GM21529 (cell line): ENCODE data around the gene PCSK2.

Experiments
- ATAC-seq: cut with Tn5 transposase; IDR thresholded peaks from one replicate; pipeline ENCODE4 v1.9.1; 2021; ENCODE audit not compliant: unreplicated experiment

PCSK2 gene

DNA sequence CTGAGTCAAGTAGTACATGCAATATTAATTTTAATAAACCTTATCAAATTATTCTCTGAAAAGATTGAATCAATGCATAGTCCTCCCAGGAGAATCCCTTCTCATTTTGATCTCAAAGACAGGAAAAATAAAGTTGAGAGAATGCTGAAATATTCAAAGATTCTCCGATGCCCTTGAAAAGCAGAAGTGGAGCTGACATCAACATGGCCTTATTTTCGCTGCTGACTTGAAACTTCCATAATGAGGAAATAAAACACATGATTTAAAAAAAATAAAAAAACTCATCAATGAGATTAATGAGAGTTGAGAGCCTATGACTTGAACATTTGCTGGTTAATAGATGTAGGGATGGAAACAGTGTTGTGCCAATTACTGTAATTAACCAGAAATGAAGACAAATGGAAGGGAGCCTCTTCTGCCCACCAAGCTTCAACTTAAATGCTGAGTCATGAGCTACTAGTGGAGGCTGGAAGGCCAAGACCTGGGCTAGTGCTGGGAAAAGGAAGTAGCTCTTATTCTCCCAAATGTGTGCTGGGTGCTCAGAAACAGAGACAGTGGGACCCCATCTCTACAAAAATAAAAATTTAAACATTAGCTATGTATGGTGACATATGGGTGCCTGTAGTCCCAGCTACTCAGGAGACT is 164.4 kb downstream of the PCSK2 start:
- no peak for ATAC-seq

DNA sequence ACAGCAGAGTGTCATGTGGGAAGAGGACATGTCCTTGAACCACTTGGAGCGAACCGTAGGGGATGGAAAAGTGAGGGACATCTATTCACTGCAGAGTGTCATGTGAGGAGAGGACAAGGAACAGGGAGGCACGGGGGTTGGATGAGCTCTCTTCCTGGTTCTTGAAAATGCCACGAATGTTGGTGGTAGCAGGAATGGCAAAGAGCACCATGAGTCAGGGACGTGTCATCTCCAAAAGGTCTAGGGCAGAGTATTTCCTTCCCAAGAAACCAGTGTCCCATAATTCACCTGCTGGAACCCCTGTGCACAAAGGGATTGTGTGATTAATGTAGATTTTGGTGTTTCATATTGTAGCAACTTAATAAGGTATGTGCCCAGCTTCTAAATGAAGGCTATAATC is 167.6 kb downstream of the PCSK2 start:
- no peak for ATAC-seq

DNA sequence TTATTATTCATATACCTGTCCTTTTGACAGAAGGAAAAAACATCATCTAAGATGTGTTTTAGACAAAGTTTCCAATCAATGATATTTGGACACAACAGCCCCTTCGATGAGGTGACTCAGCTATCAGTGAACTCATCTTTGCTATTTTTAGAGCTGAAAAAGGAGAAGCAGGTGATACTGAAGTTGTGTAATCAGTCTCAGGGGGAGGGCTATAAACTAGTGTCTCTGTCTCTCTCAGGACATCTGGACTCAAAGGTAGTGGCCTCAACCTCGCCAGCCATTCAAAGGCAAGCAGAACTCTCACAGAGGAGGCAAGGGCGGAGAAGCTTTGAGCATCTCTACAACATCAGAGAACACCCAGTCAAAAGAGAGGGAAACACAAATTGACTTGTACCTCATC is 168.9 kb downstream of the PCSK2 start:
- no peak for ATAC-seq

DNA sequence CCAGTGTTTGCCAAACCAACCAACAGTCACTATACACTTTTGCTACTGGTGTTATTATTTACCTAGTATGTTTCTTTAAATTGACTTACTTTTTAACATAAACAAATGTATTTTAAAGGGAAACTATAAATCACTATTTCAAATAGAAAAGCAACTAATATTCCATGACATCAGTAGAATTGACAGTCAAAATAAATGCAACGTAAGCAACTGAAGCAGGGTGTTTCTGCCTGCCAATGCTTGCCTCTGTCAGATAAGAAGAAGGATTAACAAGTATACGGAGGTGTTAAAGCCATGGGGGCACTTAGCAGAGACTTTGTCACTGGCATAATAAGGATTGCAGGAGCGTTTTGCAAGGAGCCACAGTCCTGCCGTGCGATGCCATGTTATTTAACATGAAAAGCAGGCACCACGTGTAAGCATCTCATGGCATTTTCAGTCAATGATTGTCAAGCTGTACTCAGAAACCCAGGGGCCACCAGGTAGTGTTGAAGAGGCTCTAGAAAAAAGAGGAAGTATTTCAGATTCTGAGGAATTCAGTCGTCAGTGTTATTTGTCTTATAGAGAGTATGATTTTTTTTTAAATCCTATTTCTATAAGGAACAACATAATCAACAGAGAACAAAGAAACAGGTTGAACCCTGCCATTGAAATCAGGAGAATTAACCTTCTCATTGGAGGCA is 172.6 kb downstream of the PCSK2 start:
- no peak for ATAC-seq

DNA sequence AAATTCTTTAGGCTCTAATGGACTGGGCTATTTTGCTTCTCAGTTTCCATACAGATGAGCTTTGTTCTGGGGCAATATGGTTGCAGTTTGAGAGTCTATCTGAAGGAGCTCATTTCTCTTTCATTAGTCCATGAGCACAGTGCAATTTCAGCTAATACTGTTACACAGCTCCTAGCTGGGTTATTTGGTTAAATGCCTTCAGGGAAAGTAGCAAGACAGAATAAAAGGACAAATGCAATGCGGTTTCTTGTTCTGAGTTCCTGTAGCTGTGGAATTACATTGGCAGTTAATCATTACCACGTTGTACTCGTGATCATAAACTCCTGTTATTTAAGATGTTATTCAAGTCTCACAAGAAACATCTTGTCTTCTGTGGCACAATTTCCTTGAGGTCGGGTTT is 176.6 kb downstream of the PCSK2 start:
- no peak for ATAC-seq

DNA sequence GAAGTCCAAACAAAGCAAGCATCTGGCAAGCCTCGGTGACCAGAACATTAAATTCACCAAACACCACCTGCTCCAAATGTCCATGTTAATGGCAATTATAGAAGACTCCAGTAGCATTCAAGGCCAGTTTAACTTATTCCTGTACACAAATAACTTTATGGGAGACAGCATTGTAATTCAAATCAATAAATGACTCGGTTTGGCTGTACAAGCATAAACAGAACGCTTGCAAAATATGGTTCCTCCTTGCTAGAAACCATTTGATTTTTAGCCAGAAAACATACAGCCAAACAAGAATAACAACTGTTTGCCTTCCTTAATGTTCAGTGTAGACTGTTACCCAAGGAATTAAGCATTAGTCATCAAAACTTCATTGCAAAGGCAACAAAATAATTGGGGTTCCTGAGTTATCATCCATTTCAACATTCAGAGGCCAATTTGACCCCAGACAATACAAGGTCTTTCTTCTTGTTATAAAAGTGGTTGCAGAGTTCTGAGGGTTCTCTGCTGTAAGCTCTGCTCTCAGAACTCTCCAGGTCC is 179.3 kb downstream of the PCSK2 start:
- no peak for ATAC-seq

DNA sequence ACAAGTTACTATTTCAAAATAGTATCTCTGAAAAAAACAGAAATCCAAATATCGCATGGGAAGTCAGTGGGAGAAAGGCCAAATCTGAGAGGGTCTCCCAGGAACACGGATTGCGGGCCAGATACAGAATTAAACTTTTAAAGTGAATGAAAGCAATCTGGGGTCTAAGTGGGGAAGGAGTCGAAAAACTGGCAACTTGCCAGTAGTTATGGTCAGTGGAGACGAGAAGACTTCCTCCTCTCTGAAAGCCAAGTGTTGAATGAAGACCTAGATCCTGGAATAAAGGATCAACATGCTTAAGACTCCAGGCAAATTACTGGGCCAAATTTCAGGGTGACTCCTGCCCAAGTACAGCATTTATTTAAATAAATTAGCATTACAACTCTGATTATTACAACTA is 180.7 kb downstream of the PCSK2 start:
- no peak for ATAC-seq

DNA sequence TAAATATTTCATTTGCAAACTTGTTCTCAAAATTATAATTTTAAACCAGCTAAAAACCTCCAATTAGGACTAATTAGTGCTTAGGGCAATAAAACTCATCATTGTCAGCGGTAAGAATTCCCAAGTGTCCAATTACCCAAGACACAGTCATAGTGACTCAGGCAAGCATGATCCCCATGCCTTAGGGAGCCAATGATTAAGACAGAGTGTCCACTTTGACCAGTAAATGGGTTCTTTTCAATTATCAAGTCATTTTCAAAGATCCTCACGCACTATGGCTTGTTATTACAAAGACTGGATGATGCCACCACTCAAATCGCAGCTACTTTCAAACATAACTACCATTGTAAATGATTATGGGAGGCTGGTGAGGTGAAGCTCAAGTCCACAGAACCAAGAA is 190.4 kb downstream of the PCSK2 start:
- no peak for ATAC-seq

DNA sequence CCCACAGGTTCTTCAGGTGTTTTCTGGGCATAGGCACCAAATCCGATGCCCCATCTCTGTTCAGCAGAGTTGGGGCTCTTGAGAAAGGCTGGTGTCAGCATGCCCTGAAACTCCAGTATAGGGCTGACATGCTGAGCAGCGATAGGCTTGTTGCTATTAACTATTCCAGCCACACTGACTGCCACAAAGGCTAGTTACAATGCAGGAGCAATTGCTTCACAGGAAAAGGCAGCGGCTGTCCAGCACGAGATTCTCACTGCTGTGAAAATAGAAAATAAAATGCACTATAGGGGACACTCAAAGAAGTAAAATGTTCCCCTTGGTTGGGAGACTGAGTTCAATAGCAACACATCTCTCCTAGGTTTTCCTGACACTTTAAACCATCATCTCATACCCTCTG is 191.9 kb downstream of the PCSK2 start:
- no peak for ATAC-seq

DNA sequence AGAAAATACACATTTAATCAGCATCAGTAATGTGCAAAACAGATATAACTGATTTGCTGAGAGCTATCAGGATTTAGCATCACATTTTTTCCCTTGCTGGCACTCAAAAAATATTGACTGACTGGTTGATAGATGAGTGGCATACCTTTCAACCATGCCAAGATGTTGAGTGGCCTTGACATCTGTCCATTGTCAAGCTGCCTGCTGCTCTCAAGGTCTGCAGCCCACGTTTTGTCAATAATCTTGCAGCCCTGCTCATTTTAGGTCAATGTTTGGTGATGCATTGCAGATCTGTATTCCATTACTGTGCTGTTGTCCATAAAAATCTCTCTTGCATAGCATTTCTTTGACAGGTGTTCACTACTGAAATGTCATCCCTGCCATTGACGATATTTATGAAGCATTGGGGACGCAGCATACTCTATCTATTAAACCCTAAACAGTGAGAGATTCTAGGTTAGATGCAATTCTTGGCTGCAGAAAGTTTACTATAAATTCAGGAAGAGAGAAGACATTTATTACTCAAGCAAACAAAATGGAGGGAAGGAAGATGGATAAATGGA is 192.7 kb downstream of the PCSK2 start:
- ATAC-seq, result no peak

DNA sequence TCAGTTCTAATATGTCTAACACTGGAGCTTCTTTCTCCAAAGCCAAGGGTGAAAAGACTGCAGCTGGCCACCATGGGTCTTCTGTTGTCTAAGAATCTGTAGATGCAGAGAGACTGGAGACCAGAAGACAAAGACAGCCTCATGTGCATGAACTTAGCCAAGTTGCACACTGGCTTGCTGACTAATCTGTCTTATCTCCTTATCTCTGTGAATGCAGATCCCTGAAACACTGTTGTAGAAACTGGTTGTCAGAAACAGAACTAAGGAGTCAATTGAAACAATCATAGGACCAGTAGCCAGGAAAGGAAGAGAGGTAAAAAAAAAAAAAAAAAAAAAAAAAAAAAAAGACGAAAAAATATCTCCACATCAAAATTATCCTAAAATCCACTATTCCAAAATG is 194.7 kb downstream of the PCSK2 start:
- no peak for ATAC-seq

DNA sequence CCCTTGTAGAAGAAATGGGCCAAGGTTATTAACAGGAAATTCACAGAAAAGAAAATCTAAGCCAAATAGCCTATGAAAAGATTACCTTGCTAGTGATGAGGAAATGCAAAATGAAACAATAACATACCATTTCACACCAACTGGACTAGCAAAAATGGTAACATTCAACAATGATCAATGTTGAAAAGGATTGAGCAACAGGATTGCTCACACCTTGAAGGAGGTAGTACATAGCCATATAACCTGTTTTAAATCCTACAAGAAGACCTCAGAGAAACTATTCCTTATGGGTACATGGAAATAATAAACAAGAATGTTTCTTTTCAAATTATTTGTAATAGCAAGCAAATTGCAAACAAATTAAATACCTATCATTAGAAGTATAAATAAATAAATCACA is 196.9 kb downstream of the PCSK2 start:
- no peak for ATAC-seq

DNA sequence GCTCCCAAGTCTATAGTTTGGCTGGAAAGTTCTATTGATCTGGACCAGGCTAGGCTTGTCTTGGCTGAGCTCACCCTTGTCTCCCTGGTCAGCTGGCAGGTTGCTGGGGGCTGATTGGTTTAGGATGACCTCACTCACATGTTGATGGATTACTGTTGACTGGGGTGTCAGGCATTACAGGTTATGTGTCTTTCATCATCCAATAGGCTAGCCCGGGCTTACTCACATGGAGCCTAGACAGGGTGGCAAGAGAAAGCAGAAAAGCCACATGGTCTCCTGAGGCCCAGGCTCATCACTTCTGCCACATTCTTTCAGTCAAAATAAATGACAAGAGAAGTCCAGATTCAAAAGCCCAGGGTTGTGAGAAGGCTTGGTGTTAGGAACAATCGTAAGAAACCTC is 200.8 kb downstream of the PCSK2 start:
- no peak for ATAC-seq

DNA sequence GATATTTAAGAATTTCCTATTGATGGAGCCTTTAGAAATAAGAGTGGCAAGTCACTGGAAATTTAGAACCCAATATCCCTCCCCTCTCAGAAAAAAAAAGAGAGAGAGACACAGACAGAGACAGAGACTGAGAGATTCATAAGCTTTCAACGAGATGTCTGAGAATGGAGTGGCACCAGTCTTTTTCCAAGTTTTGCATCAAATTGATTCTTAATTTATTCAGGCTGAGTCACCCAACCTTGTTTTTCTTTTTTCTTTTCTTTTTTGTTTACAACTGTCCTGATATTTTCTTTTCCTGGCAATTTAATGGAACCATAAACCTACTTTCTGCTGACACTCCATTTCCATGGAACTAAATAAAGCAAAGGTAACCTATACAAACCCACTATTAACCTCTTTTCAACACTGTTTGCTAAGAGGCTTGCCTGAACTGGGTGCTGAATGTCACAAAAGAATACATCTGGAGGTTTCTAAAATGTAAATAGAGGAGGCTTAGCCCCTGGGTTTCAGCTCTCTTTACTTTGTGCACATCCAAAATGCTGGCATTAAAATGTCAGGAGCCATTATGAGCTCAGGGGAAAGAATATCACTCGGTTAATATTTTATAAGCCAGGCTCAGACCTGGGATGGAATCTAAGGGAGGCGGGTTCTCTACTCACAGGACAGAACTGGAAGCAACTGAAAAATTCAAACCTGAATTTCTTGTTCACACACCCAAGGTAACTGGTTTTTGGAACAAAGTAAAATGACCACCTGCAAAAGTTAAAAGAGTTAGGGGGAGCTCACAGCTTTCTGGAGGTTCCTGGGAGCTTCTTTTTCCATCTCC is 203.5 kb downstream of the PCSK2 start:
- no peak for ATAC-seq

DNA sequence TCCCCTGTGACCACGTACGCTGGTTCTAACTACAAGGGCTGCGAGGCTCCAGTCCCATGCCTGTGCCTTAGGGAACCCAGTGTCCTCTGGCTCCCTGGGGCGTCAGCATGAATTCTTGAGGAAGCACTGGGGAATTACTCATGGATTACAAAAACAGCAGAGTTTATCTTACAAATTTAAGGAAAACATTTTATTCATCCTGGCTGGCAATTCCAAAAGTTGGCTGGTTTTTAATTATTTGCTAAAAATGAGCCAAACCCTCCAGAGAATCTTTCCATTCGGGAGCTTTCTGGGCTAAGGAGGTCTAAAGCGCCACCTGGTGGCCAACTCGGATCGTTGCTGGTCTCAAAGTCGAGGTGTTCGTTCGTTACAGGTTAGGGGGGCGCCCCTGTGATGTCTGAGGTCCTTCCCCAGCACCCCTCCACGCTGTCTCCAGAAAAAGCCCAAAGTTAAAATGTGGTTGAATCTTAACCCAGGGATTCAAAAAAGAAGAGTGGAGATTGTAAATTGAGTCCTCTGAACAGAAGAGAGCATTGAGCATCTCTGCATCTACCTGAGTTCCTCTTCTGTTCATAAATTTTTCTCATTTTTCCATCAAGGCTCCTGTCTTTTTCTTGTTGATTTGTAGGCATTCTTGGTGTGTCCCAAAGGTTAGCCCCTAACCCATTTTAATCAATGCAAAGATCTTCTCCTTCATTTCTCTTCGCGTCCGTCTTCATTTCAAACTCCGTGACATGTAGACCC is 205.0 kb downstream of the PCSK2 start:
- no peak for ATAC-seq

DNA sequence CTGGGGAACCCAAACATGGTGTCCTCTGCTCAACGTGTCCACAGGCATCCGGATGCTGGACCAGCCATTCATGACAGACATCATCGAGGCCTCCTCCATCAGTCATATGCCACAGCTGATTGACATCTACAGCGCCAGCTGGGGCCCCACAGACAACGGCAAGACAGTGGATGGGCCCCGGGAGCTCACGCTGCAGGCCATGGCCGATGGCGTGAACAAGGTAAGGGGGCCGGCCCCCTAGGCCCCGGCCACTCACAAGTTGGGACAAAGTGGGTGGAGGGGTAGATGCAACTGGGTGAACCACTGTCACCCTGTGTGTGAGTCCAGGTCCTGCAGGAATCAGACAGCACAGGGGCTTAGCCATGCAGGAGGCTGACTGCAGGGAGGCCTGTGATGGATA is 209.8 kb downstream of the PCSK2 start:
- ATAC-seq, result no peak

DNA sequence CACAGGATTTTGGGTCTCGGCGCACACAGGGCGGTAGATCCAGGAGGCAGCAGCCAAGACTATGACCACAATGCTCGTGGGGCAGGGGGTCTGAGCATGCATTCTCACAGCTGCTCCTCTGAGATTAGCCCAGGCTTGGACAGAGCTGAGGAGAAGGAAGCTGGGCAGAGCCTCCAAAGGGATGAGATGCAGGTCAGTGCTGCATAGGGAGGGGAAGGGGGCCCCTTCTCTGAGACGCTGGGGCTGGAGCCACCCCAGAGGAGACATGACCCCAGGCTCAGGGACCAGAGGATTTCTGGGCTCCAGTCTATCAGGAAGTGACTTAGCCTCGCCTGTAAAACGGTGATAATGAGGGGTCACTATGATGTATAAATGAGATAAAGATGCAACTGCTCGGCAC is 210.4 kb downstream of the PCSK2 start:
- ATAC-seq, result no peak

DNA sequence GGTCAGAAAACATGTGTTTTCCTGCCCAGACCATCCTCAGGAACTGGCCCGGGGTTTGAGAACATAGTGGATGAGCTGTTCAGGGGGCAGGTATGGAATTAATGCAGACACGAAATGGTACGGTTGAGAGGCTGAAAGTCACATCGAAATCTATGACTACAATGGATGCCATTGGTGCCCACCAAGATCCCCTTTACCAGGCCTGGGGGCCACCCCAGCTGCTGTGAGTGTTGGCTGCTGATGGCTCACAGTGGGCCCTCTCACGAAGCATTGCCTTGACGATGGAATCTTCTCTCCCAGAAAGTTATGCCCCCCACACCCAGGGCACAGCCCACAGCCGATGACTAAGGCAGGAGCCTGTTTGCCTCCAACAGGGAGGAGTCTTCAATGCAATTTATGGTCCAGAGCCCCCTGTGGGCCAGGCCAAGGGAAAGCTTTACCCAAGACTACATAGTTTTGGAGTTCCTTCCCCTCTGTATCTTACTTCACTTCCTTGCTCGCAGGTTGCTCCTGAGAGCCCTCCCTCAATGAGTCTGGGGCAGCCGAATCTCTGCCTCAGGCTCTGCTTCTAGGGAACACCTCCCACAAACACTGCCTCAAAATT is 211.7 kb downstream of the PCSK2 start:
- no peak for ATAC-seq

DNA sequence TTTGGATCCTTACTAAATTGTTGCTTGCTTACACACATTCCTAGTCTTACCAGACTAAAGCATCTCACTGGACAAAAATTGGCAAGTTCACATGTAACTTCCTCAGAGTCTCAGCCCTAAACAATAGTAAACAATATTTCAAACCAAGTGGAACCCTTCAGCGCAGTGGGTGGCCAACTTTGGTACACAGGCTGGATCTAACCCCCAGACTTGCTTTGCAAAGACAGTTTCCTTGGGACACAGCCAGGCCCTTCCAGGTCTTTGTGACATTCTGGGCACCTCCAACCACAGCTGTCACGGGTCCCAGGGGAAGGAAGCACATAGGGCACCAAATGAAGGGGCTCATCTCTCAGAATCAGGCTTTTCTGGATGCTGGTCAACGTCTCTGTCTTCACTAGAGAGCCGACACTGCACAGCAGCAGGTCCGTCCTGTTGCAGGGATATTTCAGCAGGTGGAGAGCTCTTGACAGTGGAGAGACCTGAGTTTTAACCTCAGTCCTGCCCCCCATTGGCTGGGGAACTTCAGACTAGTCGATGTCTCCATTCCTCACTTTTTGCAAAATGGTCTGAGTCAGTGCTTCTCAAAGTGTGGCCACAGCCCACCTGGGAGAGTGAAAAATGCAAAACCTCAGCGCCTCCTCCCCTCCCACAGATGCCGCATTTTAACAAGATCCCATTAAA is 212.9 kb downstream of the PCSK2 start:
- ATAC-seq, result no peak

DNA sequence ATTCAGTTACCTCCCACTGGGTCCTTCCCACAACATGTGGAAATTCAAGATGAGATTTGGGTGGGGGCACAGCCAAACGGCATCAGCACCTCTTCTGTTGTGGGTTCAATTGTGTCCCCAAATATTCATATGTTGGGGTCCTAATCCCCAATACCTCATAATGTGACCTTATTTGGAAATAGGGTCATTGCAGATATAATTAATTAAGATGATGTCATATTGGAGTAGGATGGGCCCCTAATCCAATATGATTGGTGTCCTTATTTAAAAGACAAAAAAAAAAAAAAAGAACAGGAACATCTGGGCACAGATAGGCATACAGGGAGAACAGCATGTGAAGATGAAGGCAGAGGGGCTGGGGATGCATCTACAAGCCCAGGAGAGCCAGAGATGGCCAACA is 214.9 kb downstream of the PCSK2 start:
- no peak for ATAC-seq
